Measurements from ENCODE around the gene CHORDC1. TPM values are rescaled to one million over a fixed set of nuclear protein-coding genes. Genes with fewer than 3 reads are reported as not detected.

The CHORDC1 gene
- total RNA-seq, 1 experiment from 2014 or later: 95.6 TPM

DNA sequence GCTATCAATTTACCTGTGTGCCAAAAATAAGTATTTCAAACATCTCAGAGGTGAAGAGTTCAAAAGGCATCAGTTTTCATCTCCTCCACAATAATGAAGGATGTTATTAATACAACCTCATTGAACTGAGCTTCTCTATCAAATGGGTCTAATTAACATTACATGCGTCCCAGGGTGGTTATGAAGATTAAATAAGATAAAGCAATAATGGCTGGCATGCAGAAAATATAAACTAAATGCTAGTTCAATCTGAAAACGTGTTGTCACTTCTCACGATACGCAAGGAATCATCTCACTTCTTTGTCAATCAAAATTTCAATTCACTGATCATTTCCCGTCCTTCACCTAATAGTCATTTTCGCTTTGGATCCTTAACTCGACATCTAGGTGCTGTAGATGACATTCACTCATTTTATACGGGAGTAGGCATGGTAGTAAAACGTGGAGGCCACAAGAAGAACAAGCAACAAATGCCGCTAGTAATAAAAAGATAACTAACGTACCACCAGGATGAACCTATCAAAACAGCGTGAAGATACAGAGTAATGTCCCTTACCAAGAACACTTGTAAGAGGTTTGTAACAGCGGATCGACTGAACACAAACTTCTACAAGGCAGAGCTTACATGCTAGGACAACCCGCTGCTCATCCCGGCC, 918 bp downstream of the CHORDC1 start:
- H2AFZ ChIP-seq (ENCODE audit: low read depth, low read length, poor library complexity, severe bottlenecking): no peak overlapping the region
- TF ChIP-seq ZFX (IDR thresholded peaks at IDR 0.05) (no peak), CEBPB (IDR thresholded peaks at IDR 0.05; ENCODE audit: low read depth) (no peak)
- DNase-seq (ENCODE audit: low read depth, low spot score) (no peak), ATAC-seq (no peak)
- peaks cover 2 to 13% of the 10 kb centered on the region in 2 experiments; a peak in 3 of 4 replicates for H3K36me3 ChIP-seq (ENCODE audit: control insufficient read depth in 1 of 2, insufficient read depth in 2 of 2, low read length in 2 of 2)
- peaks cover 6 to 39% of the 10 kb centered on the region in 2 experiments; a peak in 3 of 4 replicates for H3K4me1 ChIP-seq (ENCODE audit: control insufficient read depth in 1 of 2, insufficient read depth in 2 of 2, low read length in 2 of 2)
- CTCF ChIA-PET: no interaction called here
- H3K27me3 ChIP-seq (ENCODE audit: insufficient read depth, low read length): no peaks in the 10 kb centered on the region
- H3K9me2 ChIP-seq (ENCODE audit: insufficient read depth): no peaks in the 10 kb centered on the region
- peak overlapping the region; percentile 82 for H3K27ac ChIP-seq (ENCODE audit: low read depth, low read length)
- peaks cover 67% of the 10 kb centered on the region for H3K79me2 ChIP-seq (ENCODE audit: insufficient read depth, low read length)
- peak overlapping the region; percentile 86 for H3K9ac ChIP-seq (ENCODE audit: low read length)
- intact Hi-C loops (cut with micrococcal nuclease): no loop called here
- no TSS peak for BruUV-seq (replicated peaks)
- peak overlapping the region; percentile 87 for H3K4me2 ChIP-seq (ENCODE audit: low read length)
- H4K20me1 ChIP-seq (ENCODE audit: insufficient read depth): peaks cover 15% of the 10 kb centered on the region; the same call in 1 of the 2 replicates
- RAD21 ChIA-PET (ENCODE audit: low non-redundant PET in 1 of 2, low total read pairs in 2 of 2, uncharacterized antibody in 2 of 2, unreplicated experiment in 2 of 2): no interaction called here
- peak overlapping the region; percentile 91 to 92 for H3K4me3 ChIP-seq (replicated peaks in 1 of 2; ENCODE audit: low read depth in 1 of 2, low read length in 2 of 2)
- H3K9me3 ChIP-seq (ENCODE audit: control insufficient read depth in 1 of 2, insufficient read depth in 1 of 2, low read depth in 1 of 2, low read length in 2 of 2): no peaks in the 10 kb centered on the region
- POLR2A ChIA-PET: no interaction called here

DNA sequence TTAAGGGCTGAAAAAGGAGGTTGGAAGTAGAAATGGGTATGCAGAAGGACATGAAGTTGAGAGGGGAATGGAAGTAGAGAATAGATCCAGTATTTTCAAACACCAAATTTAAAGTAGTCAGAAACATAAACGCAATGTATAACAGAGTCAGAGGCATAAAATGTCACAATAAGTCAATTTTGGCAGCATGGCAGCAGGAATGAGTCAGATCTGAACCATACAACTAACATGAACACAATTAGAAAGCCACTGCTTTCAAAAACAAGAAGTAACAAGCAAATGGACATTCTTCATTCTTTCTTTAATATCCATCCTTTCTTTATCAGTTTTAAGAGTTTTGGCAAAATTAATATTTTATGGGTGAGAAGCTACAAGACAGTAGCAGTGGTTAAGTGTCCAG, 2.5 kb downstream of the CHORDC1 start:
- RAD21 ChIA-PET (ENCODE audit: low non-redundant PET in 1 of 2, low total read pairs in 2 of 2, uncharacterized antibody in 2 of 2, unreplicated experiment in 2 of 2): no interaction called here
- intact Hi-C loops (cut with micrococcal nuclease): no loop called here
- peaks cover 6 to 39% of the 10 kb centered on the region in 2 experiments; a peak in 3 of 4 replicates for H3K4me1 ChIP-seq (ENCODE audit: control insufficient read depth in 1 of 2, insufficient read depth in 2 of 2, low read length in 2 of 2)
- CTCF ChIA-PET: no interaction called here
- POLR2A ChIA-PET: no interaction called here
- no peak overlapping the region; the same call in 1 of the 2 replicates for H3K4me2 ChIP-seq (ENCODE audit: low read length)
- H3K27me3 ChIP-seq (ENCODE audit: insufficient read depth, low read length): no peaks in the 10 kb centered on the region
- H3K27ac ChIP-seq (ENCODE audit: low read depth, low read length): no peak overlapping the region
- no peak overlapping the region for H3K4me3 ChIP-seq (replicated peaks in 1 of 2; ENCODE audit: low read depth in 1 of 2, low read length in 2 of 2)
- no peak for ATAC-seq
- H3K79me2 ChIP-seq (ENCODE audit: insufficient read depth, low read length): peaks cover 83% of the 10 kb centered on the region
- no peak for DNase-seq (ENCODE audit: low read depth, low spot score)
- no peaks in the 10 kb centered on the region for H3K9me3 ChIP-seq (ENCODE audit: control insufficient read depth in 1 of 2, insufficient read depth in 1 of 2, low read depth in 1 of 2, low read length in 2 of 2)
- H2AFZ ChIP-seq (ENCODE audit: low read depth, low read length, poor library complexity, severe bottlenecking): no peak overlapping the region
- BruUV-seq (replicated peaks): no TSS peak
- H3K36me3 ChIP-seq (ENCODE audit: control insufficient read depth in 1 of 2, insufficient read depth in 2 of 2, low read length in 2 of 2): peaks cover 9 to 21% of the 10 kb centered on the region in 2 experiments
- H3K9me2 ChIP-seq (ENCODE audit: insufficient read depth): no peaks in the 10 kb centered on the region
- H3K9ac ChIP-seq (ENCODE audit: low read length): no peak overlapping the region
- peaks cover 15% of the 10 kb centered on the region; the same call in 1 of the 2 replicates for H4K20me1 ChIP-seq (ENCODE audit: insufficient read depth)
- no peak for TF ChIP-seq SIN3A (IDR thresholded peaks at IDR 0.05; ENCODE audit: low read depth)
- TF ChIP-seq CEBPB (IDR thresholded peaks at IDR 0.05; ENCODE audit: low read depth): no peak
- TF ChIP-seq CBX3 (IDR thresholded peaks at IDR 0.05; ENCODE audit: low read depth): no peak
- TF ChIP-seq, protein P1, sequence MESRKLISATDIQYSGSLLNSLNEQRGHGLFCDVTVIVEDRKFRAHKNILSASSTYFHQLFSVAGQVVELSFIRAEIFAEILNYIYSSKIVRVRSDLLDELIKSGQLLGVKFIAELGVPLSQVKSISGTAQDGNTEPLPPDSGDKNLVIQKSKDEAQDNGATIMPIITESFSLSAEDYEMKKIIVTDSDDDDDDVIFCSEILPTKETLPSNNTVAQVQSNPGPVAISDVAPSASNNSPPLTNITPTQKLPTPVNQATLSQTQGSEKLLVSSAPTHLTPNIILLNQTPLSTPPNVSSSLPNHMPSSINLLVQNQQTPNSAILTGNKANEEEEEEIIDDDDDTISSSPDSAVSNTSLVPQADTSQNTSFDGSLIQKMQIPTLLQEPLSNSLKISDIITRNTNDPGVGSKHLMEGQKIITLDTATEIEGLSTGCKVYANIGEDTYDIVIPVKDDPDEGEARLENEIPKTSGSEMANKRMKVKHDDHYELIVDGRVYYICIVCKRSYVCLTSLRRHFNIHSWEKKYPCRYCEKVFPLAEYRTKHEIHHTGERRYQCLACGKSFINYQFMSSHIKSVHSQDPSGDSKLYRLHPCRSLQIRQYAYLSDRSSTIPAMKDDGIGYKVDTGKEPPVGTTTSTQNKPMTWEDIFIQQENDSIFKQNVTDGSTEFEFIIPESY (IDR thresholded peaks at IDR 0.05; ENCODE audit: extremely low read depth, insufficient replicate concordance, low read length): no peak
- no peak for TF ChIP-seq POLR2A (IDR thresholded peaks at IDR 0.05; ENCODE audit: borderline replicate concordance, extremely low read depth, insufficient read depth, insufficient read length)
- TF ChIP-seq FOSL1 (IDR thresholded peaks at IDR 0.05; ENCODE audit: low read depth): no peak
- no peak for TF ChIP-seq SRF (IDR thresholded peaks at IDR 0.05; ENCODE audit: low read depth)
- TF ChIP-seq YY1 (IDR thresholded peaks at IDR 0.05; ENCODE audit: extremely low read depth, insufficient replicate concordance, low read depth, low read length): no peak
- TF ChIP-seq, protein P2, sequence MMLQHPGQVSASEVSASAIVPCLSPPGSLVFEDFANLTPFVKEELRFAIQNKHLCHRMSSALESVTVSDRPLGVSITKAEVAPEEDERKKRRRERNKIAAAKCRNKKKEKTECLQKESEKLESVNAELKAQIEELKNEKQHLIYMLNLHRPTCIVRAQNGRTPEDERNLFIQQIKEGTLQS (IDR thresholded peaks at IDR 0.05): no peak
- TF ChIP-seq, protein P3, sequence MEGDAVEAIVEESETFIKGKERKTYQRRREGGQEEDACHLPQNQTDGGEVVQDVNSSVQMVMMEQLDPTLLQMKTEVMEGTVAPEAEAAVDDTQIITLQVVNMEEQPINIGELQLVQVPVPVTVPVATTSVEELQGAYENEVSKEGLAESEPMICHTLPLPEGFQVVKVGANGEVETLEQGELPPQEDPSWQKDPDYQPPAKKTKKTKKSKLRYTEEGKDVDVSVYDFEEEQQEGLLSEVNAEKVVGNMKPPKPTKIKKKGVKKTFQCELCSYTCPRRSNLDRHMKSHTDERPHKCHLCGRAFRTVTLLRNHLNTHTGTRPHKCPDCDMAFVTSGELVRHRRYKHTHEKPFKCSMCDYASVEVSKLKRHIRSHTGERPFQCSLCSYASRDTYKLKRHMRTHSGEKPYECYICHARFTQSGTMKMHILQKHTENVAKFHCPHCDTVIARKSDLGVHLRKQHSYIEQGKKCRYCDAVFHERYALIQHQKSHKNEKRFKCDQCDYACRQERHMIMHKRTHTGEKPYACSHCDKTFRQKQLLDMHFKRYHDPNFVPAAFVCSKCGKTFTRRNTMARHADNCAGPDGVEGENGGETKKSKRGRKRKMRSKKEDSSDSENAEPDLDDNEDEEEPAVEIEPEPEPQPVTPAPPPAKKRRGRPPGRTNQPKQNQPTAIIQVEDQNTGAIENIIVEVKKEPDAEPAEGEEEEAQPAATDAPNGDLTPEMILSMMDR (IDR thresholded peaks at IDR 0.05 in 2 of 3, conservative IDR thresholded peaks at IDR 0.05 in 1 of 3; ENCODE audit: borderline replicate concordance in 1 of 3, insufficient read depth in 1 of 3, low read depth in 2 of 3, low read length in 2 of 3): no peak
- no peak for TF ChIP-seq EGR1 (IDR thresholded peaks at IDR 0.05; ENCODE audit: low read depth)
- no peak for TF ChIP-seq JUND (IDR thresholded peaks at IDR 0.05)
- TF ChIP-seq, protein P4, sequence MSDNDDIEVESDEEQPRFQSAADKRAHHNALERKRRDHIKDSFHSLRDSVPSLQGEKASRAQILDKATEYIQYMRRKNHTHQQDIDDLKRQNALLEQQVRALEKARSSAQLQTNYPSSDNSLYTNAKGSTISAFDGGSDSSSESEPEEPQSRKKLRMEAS (IDR thresholded peaks at IDR 0.05): no peak

All from HCT116 (cell line).